AG09319 (cell line): ENCODE data around the gene HSFX4.

Experiments
- DNase-seq: peaks from one replicate; pipeline ENCODE4 v3.0.0-alpha.2; 2010; ENCODE audit warnings: low read depth; ENCODE audit errors: extremely low read depth
- TF ChIP-seq, protein P1 (sequence below): IDR thresholded peaks from 2 replicates; pipeline ENCODE4 v1.5.1; 2011; ENCODE audit warnings: low read depth, mild to moderate bottlenecking, inconsistent platforms, low read length, moderate library complexity

Gene HSFX4

DNA sequence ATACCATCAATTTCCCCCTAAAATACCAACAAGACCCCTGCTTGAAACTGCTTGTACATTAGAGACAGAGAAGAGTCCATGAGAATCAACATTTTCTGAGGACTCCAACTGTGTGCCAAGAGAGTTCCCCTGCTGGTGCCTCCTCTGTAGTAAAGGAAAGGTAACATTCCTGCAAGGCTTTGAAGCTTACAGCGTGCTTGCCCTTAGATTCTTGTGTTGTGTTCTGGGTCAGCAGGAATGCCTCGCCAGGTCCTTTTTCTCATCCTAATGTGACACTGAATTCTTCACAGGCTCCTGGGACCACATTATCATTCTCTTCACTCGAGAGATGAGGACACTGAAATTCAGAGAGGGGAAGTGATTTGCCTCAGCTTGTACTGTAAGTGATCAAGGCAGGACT lies 18.6 kb downstream of the HSFX4 start:
- no peak for DNase-seq
- TF ChIP-seq, protein P1, sequence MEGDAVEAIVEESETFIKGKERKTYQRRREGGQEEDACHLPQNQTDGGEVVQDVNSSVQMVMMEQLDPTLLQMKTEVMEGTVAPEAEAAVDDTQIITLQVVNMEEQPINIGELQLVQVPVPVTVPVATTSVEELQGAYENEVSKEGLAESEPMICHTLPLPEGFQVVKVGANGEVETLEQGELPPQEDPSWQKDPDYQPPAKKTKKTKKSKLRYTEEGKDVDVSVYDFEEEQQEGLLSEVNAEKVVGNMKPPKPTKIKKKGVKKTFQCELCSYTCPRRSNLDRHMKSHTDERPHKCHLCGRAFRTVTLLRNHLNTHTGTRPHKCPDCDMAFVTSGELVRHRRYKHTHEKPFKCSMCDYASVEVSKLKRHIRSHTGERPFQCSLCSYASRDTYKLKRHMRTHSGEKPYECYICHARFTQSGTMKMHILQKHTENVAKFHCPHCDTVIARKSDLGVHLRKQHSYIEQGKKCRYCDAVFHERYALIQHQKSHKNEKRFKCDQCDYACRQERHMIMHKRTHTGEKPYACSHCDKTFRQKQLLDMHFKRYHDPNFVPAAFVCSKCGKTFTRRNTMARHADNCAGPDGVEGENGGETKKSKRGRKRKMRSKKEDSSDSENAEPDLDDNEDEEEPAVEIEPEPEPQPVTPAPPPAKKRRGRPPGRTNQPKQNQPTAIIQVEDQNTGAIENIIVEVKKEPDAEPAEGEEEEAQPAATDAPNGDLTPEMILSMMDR, result no peak

DNA sequence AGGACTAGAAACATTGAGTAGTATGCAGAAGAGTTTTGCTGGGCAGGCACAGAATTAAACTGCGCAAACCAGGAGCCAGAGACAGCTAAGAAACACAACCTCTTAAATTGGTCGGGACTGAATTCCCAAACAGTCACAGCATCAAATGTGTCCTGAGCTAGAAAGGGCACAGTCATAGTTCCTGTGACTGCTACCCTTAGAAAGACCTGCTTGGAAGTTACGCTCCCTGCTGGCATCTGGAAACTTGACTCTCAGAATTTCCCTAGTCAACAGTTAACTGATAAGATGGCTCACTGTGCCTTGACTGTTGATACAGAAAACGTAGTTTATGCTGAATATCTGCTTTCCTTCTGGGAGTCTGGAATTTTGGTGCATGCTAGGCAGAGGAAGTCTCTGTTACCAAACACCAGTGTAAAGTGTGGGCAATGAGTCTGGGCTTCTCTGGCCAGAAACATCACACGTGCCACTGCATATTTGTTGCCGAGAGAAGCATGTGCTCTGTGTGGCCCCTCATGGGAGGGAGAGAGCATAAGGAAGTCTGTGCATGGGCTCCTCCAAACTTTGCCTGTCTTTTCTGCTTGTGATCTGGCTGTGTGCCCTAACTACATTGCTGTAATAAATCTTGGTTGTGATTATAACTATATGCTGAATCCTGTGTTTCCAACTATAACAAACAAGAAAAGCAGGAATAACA lies 20.5 kb downstream of the HSFX4 start:
- no peak for DNase-seq
- TF ChIP-seq, protein P1, result no peak

DNA sequence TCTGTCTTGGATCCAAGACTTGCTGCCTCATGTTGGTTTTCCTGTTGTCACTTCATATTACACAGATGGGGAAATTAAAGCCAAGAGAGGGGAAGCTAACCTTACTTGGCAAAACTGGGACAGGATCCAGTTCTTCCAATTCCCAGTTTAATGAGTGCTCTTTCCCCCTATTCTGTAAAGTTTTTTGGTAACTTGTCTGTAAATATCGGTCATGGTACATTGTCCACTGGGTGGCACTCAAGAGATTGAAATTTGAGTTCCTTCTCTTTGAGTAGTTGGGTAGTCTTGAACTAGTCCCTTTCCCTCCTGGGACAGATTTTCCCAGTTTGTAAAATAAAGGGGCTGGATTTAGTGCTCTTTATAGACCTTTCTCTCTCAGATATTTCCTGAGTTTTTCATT lies 21.3 kb downstream of the HSFX4 start:
- TF ChIP-seq, protein P1, result peak; percentile 41

DNA sequence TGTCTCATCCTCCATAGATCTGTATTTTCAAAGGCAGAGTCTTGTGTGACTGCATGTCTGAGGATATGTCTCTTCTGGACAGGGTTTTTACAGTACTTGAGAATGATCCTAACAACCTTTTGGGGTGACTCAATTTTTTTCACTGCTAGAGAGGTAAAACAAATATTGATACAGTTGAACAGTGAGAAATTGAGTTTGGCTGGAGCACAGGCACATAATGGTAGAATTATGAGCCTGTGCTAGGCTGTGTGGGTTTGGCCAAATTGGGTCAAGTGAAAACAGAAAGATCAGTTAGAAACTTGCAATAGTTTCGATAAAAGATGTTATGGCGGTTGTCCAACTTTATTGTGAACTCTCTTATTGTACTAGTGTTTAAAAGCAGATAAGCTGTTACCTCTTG lies 32.2 kb downstream of the HSFX4 start:
- TF ChIP-seq, protein P1, result no peak
- no peak for DNase-seq

More for the DNA sequence above, 21.3 kb downstream of the HSFX4 start:
- DNase-seq, result peak; percentile 42

DNA sequence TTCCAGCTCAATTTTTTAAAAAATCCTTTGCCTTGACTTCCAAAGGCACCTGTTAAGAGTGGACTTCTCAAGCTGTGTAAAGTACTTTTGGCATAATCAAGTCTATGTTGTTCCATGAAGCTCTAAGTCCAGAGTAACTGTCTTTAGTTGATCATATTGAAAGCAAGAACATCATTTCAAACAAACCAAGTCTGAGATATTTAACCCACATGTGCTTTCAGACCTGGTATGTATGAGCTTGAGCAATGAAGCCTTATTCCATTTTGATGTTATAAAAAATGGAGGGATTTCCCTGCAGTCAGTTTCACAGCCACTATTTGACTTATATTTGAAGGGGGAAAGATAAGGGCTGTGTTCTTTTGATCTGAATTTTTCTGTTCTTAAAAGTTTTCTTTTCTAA lies 32.6 kb downstream of the HSFX4 start:
- DNase-seq, result no peak

DNA sequence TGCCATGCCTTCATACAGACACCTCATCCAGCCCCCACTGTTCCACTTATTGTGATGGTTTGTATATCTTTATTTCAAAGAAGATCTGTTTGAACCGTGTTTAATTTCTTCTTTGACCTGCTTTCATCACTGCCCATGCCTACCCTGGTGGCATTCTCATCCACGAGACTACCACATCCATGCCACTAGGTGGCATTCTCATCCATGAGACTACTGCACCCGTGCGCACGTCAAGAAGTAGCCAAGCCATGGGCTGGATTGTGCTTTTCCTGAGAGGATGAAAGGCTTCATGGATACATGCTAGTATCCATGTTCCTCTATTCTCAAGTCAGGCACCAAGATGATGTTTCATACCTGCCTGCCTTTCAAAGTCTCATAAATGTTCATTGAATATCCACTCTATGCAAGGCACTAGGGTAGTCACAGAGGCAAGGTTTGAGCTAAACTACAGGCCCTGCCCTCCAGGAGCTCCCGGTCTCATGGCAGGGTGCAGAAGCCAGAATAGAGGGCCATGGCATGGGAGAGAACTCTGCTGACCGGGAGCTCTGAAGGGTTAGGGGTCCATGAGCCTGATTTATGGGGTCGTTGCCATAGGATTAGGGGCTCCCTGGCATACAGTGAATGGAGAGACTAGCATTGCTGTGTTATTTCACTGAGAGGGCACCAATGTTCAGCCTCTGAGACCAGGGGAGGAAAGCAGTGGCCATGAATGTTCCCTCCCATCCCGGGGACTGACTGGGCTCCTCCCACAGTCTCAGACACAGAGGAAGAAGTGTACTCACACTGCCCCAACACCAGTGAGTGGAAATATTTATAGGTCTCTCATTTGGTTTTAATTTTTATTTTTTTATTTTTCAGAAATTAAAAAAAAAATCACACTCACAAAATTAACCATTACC lies 33.7 kb downstream of the HSFX4 start:
- peak; percentile 23 for DNase-seq
- TF ChIP-seq, protein P1, result peak; percentile 76

More for the DNA sequence above, 32.6 kb downstream of the HSFX4 start:
- TF ChIP-seq, protein P1, result no peak

DNA sequence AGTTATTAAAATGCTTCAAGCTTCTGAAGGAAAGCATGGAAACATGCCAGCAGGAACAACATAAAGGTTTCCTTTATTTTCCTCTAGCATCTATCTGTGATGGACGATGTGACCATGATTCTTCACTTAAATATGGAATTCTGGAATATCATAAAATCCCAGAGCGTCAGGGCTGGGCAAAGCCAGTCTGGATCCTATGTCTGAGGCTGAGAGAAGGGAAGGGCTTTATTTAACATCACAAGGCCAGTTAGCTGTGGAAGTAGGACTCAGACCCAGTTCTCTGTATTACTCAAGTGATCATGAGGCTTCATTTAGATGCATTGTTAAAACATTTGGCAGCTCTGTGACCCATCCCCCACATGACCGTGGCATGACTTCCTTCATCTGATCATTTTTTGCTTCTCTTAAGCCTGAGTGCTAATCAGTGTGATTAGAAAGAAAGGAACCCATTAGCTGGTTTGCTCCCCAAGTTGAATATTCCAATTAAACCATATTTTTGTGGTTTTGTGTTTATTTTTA lies 49.8 kb downstream of the HSFX4 start:
- TF ChIP-seq, protein P1, result no peak
- DNase-seq, result no peak
